AG09319 (cell line): Measurements from ENCODE around the gene JAG2.

Source experiments
- DNase-seq: peaks from one replicate; pipeline ENCODE4 v3.0.0-alpha.2; 2010; ENCODE audit warnings: low read depth; ENCODE audit errors: extremely low read depth
- CTCF ChIP-seq: IDR thresholded peaks from 2 replicates; pipeline ENCODE4 v1.5.1; 2011; ENCODE audit warnings: low read depth, mild to moderate bottlenecking, inconsistent platforms, low read length, moderate library complexity

JAG2 gene

GRCh38 chr14:105156414-105157375 lies 11.9 kb downstream of the JAG2 start:
- no peak for DNase-seq
- no peak for TF ChIP-seq CTCF

GRCh38 chr14:105155681-105156413 lies 12.7 kb downstream of the JAG2 start:
- DNase-seq = no peak
- no peak for TF ChIP-seq CTCF

GRCh38 chr14:105155071-105155651 lies 13.4 kb downstream of the JAG2 start:
- TF ChIP-seq CTCF = no peak
- no peak for DNase-seq

- no peak for TF ChIP-seq CTCF
- no peak for DNase-seq
These were observed 14.1 kb downstream of the JAG2 start for GRCh38 chr14:105154476-105154871.

GRCh38 chr14:105153739-105154475 lies 14.7 kb downstream of the JAG2 start:
- no peak for TF ChIP-seq CTCF
- DNase-seq = no peak

GRCh38 chr14:105153331-105153731 lies 15.2 kb downstream of the JAG2 start:
- no peak for DNase-seq
- TF ChIP-seq CTCF = no peak
